Caki2 (cell line): Measurements from ENCODE around the gene PPP2R2C. TPM values are rescaled to one million over a fixed set of nuclear protein-coding genes. Genes with fewer than 3 reads are reported as not detected.

Experiments used
- DNase-seq: peaks from one replicate; pipeline ENCODE4 v3.0.0-alpha.2; 2015; ENCODE audit warnings: low read depth
- in situ Hi-C: cut with HindIII; loops from 2 replicates; pipeline ENCODE4 v1.10.0; 2016; ENCODE audit warnings: low sequenced_read_pairs, low pct_unique_long_range_greater_than_20kb, mixed read lengths
- total RNA-seq: library from RNA; depleted of rRNA; stranded (reverse); fragments of >200 nt; shearing (Covaris generic); gene quantifications from 2 replicates; pipeline ENCODE4 v1.2.3, GENCODE V29; 2014; ENCODE audit warnings: low replicate concordance

The PPP2R2C gene
- total RNA-seq, 1 experiment from 2014 or later, result 51.9 TPM

GRCh38 chr4:6442555-6442954 lies 29.9 kb downstream of the PPP2R2C start:
- in situ Hi-C loops, result no loop called here
- no peak for DNase-seq

GRCh38 chr4:6441758-6442157 lies 30.7 kb downstream of the PPP2R2C start:
- in situ Hi-C loops, result no loop called here
- no peak for DNase-seq

- DNase-seq, result no peak
- in situ Hi-C loops, result no loop called here
Measured at GRCh38 chr4:6441202-6441582, 31.2 kb downstream of the PPP2R2C start.

DNA sequence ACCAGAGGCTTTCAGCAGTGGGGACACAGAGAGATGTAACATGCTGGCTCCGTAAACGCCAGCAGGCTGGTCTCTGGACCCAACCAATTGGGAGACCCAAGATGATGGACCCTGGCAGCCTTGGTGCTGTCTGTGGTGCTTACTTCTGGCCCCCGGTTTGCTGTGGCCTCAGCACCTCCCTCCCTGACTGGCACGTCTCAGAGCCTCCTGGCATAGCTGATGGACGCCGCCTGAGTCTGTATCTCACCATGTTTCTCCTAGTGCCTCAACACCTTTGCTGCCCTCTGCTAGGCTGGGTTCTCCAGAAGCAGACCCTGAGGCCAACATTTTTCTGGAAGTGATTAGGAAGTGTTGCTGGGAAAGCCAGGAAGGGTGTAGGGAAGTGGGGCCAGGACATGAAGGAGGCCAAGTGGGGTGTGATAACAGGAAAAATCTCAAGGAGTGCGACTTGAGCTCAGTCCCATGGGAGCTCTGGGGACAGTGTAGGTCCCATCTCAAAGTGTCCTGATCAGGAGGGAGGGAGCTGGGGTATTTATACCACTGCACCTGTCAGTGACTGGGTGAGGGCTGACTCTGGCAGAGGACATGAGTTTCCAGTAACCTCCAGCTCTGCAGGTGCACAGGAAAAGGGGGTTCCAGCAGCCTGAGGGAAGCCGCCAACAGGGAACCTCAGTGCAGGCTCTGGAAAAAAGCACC lies 31.8 kb downstream of the PPP2R2C start:
- no peak for DNase-seq
- in situ Hi-C loops, result no loop called here

DNA sequence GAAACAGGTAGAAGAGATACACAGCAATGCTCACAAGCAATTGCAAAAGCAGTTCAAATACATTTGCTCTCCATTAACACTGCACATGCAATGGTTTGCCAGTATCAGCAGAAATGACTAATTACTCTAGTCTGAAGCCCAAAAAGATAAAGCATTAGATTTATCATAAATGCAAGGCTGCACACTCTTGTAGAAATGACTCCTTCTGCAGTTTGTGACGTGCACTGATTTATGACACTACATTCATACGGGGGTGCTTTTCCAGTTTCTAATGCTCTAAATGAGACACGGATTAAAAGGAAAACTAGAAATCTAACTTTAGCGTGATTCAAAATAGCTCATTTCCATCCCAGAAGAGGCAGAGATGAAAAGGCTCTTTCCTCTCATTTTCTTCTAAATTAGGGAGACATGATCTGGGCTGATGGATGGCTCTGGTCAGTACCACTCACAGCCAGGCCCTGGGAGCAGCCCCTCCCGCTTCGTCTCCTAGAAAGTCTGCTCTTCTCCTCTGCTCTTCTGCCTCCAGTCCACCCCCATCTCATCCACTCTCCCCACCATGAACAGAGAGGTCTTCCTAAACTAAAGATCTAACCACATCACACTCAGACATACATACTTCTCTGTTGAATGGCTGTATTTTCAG lies 33.2 kb downstream of the PPP2R2C start:
- in situ Hi-C loops, result no loop called here
- no peak for DNase-seq

- DNase-seq, result no peak
- in situ Hi-C loops, result no loop called here
Measured at GRCh38 chr4:6437826-6438238, 34.6 kb downstream of the PPP2R2C start.

GRCh38 chr4:6435010-6435409 lies 37.4 kb downstream of the PPP2R2C start:
- in situ Hi-C loops, result no loop called here
- peak; percentile 8 for DNase-seq

GRCh38 chr4:6430927-6431326 lies 41.5 kb downstream of the PPP2R2C start:
- no peak for DNase-seq
- in situ Hi-C loops, result no loop called here

DNA sequence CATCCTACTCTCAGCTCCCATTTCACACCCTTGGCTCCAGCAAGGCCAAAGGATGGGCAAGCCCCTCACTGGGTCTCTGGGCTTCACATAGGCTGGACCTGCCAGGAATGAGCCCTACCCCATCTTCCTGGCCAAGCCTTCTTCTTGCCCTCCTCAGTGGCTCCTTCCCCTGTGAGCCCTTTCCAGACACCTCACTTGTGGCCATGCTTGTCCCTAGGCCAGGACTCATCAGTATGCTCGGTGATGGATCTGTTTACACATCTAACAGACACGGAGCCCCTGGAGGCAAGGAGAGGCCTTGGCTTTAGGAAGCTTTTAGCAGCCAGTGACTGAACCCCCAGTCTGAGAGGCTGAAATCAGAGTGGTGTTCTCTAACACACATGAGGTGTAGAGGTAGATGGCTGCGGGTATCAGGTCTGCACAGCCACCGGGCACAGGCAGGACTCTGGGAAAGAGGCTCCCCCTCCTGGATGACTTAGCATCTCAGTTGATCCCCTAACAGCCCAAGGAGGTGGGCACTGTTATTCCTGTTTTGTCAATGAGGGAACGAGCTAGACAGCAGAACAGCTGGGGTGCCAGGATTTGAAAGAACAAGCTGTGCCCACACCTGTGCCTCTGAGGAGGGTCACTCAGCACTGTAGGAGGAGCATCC lies 44.8 kb downstream of the PPP2R2C start:
- DNase-seq, result no peak
- in situ Hi-C loops, result no loop called here

GRCh38 chr4:6426571-6427438 lies 45.6 kb downstream of the PPP2R2C start:
- in situ Hi-C loops, result no loop called here
- no peak for DNase-seq

DNA sequence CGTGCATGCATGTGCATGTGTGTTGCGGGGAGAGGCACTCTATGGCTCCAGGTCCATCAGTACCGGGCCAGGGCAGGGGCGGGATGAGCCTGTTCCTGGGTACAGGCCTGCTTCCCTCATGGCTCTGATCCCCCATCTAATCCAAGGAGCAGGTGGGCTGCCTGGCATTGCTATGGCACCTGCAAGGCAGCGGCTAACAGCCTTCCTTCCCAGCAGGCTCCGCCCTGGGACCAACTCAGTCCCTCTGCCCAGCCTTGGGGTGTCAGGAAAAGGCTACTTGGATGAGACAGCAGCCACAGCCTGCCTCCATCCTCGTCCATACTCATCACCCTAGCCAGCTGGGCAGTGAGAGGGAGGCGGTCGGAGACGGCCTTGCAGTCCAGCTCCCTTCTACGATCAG lies 46.5 kb downstream of the PPP2R2C start:
- in situ Hi-C loops, result no loop called here
- no peak for DNase-seq

DNA sequence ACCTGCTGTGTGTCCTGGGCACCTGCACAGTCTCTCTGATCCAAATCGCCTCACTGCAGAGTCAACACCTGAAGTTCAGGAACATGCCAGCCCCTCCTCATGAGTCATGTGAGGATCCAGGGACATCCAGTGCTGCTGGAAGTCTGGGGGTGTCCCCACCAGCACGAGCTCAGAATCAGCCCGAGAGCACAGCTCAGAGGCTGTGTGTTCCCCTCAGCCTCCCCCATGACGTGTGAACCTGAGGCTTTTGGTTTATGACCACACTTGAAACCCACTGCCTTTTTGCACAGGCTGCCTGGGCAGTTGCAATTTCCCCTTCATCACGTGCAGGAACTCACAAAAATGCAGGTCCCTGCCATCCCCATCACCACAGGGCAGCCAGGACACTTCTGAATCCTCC lies 47.1 kb downstream of the PPP2R2C start:
- no peak for DNase-seq
- in situ Hi-C loops, result no loop called here

GRCh38 chr4:6424425-6424824 lies 48.0 kb downstream of the PPP2R2C start:
- DNase-seq, result no peak
- in situ Hi-C loops, result no loop called here

GRCh38 chr4:6423575-6423974 lies 48.8 kb downstream of the PPP2R2C start:
- in situ Hi-C loops, result no loop called here
- DNase-seq, result no peak

DNA sequence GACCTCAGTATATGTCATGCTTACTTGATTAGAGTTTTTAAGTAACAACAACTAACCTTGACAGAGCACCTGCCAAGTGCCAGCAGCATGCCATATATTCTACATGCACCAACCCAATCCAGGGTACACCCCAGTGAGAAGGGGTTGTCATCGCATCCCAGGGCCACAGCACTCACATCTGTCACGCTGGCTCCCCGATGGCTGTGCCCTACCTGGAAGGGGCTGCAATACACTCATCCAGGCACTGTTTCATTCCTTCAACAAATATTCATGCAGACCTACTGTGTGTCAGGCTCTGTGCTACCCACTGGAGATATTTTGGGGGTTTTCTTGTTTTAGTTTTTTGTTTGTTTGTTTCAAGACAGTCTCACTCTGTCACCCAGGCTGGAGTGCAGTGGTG lies 49.5 kb downstream of the PPP2R2C start:
- no peak for DNase-seq
- in situ Hi-C loops, result no loop called here

DNA sequence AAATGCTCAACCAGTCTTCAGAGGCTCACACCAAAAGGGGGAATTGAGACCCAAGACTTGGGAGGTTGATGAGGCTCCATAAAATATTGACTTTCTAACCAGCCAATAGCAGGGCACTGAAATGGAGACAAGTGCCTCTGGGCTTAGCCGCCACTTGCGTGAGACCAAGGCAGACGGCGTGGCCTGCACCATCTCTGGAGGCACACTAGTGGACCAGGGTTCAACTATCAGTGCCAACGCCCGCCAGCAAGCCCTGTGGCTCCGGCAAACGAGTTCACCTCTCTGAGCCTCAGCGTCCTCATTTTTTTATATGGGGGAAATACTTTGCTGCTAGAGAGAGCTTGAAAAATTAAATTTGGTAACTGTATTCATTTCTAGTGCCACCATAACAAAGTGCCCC lies 50.3 kb downstream of the PPP2R2C start:
- in situ Hi-C loops, result no loop called here
- DNase-seq, result no peak

GRCh38 chr4:6421397-6421796 lies 51.0 kb downstream of the PPP2R2C start:
- no peak for DNase-seq

GRCh38 chr4:6420972-6421371 lies 51.4 kb downstream of the PPP2R2C start:
- in situ Hi-C loops, result no loop called here

More at GRCh38 chr4:6421397-6421796, 51.0 kb downstream of the PPP2R2C start:
- in situ Hi-C loops, result no loop called here

GRCh38 chr4:6420036-6420435 lies 52.4 kb downstream of the PPP2R2C start:
- in situ Hi-C loops, result no loop called here
- no peak for DNase-seq

More at GRCh38 chr4:6420972-6421371, 51.4 kb downstream of the PPP2R2C start:
- DNase-seq, result no peak
